ENCODE results near the gene DNM3.

- TF ChIP-seq ZSCAN30 (tag by site-specific recombination; IDR thresholded peaks at IDR 0.05) (no peak), CTCF (tag by site-specific recombination; IDR thresholded peaks at IDR 0.05) (no peak), REST (tag by site-specific recombination; IDR thresholded peaks at IDR 0.05) (no peak), KLF1 (tag by site-specific recombination; IDR thresholded peaks at IDR 0.05) (no peak), ZNF843 (tag by site-specific recombination; IDR thresholded peaks at IDR 0.05) (no peak), ZBTB1 (tag by site-specific recombination; IDR thresholded peaks at IDR 0.05) (no peak), SALL2 (tag by site-specific recombination; IDR thresholded peaks at IDR 0.05; ENCODE audit: borderline replicate concordance) (no peak)
Measured at GRCh38 chr1:172324086-172324485, 482.8 kb downstream of the DNM3 start.
